GM23338 (cell line): ENCODE measurements around the gene DCN. TPM values are rescaled to one million over a fixed set of nuclear protein-coding genes. Genes with fewer than 3 reads are reported as not detected.

Experiments
- ATAC-seq: fragments of 200-7000 bp; cut with Tn5 transposase; 3 replicates; pipeline ENCODE4 v1.9.1; 2020
- DNase-seq: peaks from one replicate; pipeline ENCODE4 v3.0.0-alpha.2; 2015; ENCODE audit warnings: low spot score
- H2AFZ ChIP-seq: fragments of 200-600 bp; sonication (generic); 2 replicates; pipeline ENCODE4 v1.8.0; 2016; ENCODE audit warnings: antibody characterized with exemption, mild to moderate bottlenecking, moderate library complexity
- H3F3A ChIP-seq: fragments of 200-600 bp; sonication (generic); replicated peaks from 2 replicates; pipeline ENCODE4 v1.8.0; 2017; ENCODE audit warnings: antibody characterized with exemption, mixed run types, low read depth
- H3K27ac ChIP-seq: fragments of 200-600 bp; sonication (generic); 2 replicates; pipeline ENCODE4 v1.6.1; 2016; ENCODE audit warnings: low read depth
- H3K27me3 ChIP-seq: fragments of 200-600 bp; sonication (generic); 2 replicates; pipeline ENCODE4 v1.8.0; 2016; ENCODE audit warnings: mild to moderate bottlenecking, mixed run types, moderate library complexity; ENCODE audit not compliant: insufficient read depth
- H3K36me3 ChIP-seq: fragments of 200-600 bp; sonication (generic); 2 replicates; pipeline ENCODE4 v1.8.0; 2016; ENCODE audit warnings: mild to moderate bottlenecking; ENCODE audit not compliant: insufficient read depth
- H3K4me1 ChIP-seq: fragments of 200-600 bp; sonication (generic); 2 replicates; pipeline ENCODE4 v1.8.0; 2016; ENCODE audit warnings: mild to moderate bottlenecking, moderate library complexity; ENCODE audit not compliant: insufficient read depth
- H3K4me2 ChIP-seq: fragments of 200-600 bp; sonication (generic); 2 replicates; pipeline ENCODE4 v1.7.1; 2017; ENCODE audit warnings: mixed run types
- H3K4me3 ChIP-seq: fragments of 200-600 bp; sonication (generic); 2 replicates; pipeline ENCODE4 v1.6.1; 2016; ENCODE audit warnings: mixed run types
- H3K79me2 ChIP-seq: fragments of 200-600 bp; sonication (generic); replicated peaks from 2 replicates; pipeline ENCODE4 v1.8.0; 2017; ENCODE audit warnings: mild to moderate bottlenecking; ENCODE audit not compliant: insufficient read depth
- H3K9me2 ChIP-seq: fragments of 200-600 bp; sonication (generic); 2 replicates; pipeline ENCODE4 v1.8.0; 2017; ENCODE audit not compliant: insufficient read depth
- H4K20me1 ChIP-seq: fragments of 200-600 bp; sonication (generic); replicated peaks from 2 replicates; pipeline ENCODE4 v1.8.0; 2017; ENCODE audit warnings: mild to moderate bottlenecking; ENCODE audit not compliant: insufficient read depth
- H3K27ac Mint-ChIP-seq: 2 replicates; pipeline ENCODE4 v1.8.0; 2020; ENCODE audit warnings: inconsistent platforms, mild to moderate bottlenecking, moderate library complexity, mixed read lengths
- H3K27me3 Mint-ChIP-seq: 3 replicates; pipeline ENCODE4 v1.8.0; 2022; ENCODE audit warnings: low read depth, mild to moderate bottlenecking, moderate library complexity, mixed read lengths, inconsistent platforms; ENCODE audit not compliant: insufficient read depth, poor library complexity
- H3K36me3 Mint-ChIP-seq: 3 replicates; pipeline ENCODE4 v1.8.0; 2021; ENCODE audit warnings: low read depth, mild to moderate bottlenecking, inconsistent platforms, moderate library complexity, mixed read lengths
- H3K4me1 Mint-ChIP-seq: 3 replicates; pipeline ENCODE4 v1.8.0; 2020; ENCODE audit warnings: mild to moderate bottlenecking, inconsistent platforms, mixed read lengths
- H3K4me3 Mint-ChIP-seq: 3 replicates; pipeline ENCODE4 v1.8.0; 2021; ENCODE audit warnings: moderate library complexity, mild to moderate bottlenecking, inconsistent platforms, mixed read lengths
- H3K9me3 Mint-ChIP-seq: 3 replicates; pipeline ENCODE4 v1.8.0; 2020; ENCODE audit warnings: moderate library complexity, mild to moderate bottlenecking, inconsistent platforms, mixed read lengths
- CTCF ChIP-seq, 2 experiments: fragments of 200-600 bp in 1 of 2; sonication (generic) in 1 of 2; conservative IDR thresholded peaks; 2 replicates each; pipeline versions ENCODE4 v1.5.1 to v1.6.1; 2016 to 2017; ENCODE audit warnings: antibody characterized with exemption in 2 of 2, low read depth in 2 of 2, mild to moderate bottlenecking in 2 of 2, moderate library complexity in 1 of 2
- EZH2 ChIP-seq: fragments of 200-600 bp; sonication (generic); IDR thresholded peaks from one replicate; pipeline ENCODE4 v1.8.0; 2017; ENCODE audit warnings: antibody characterized with exemption, mild to moderate bottlenecking, low read depth; ENCODE audit not compliant: unreplicated experiment
- EZH2phosphoT487 ChIP-seq: fragments of 200-600 bp; sonication (generic); IDR thresholded peaks from one replicate; pipeline ENCODE4 v1.8.1; 2018; ENCODE audit warnings: antibody characterized with exemption; ENCODE audit not compliant: unreplicated experiment
- JUNB ChIP-seq: IDR thresholded peaks from one replicate; pipeline ENCODE4 v1.6.1; 2016; ENCODE audit warnings: antibody characterized with exemption; ENCODE audit not compliant: unreplicated experiment
- NANOG ChIP-seq: IDR thresholded peaks from 2 replicates; pipeline ENCODE4 v1.6.1; 2016; ENCODE audit warnings: antibody characterized with exemption, borderline replicate concordance
- POLR2AphosphoS5 ChIP-seq: IDR thresholded peaks from 2 replicates; pipeline ENCODE4 v1.6.1; 2016; ENCODE audit warnings: antibody characterized with exemption, low read depth
- REST ChIP-seq: IDR thresholded peaks from one replicate; pipeline ENCODE4 v1.6.1; 2018; ENCODE audit warnings: antibody characterized with exemption; ENCODE audit not compliant: unreplicated experiment
- ZNF114 ChIP-seq: fragments of 250-450 bp; sonication (Bioruptor Pico); IDR thresholded peaks from 2 replicates; pipeline ENCODE4 v1.5.0; 2020; ENCODE audit warnings: mild to moderate bottlenecking, moderate library complexity
- ZNF331 ChIP-seq: fragments of 250-450 bp; sonication (Bioruptor Pico); IDR thresholded peaks from 2 replicates; pipeline ENCODE4 v1.5.0; 2020; ENCODE audit warnings: low read depth, mild to moderate bottlenecking, moderate library complexity
- ZNF462 ChIP-seq: fragments of 250-450 bp; sonication (Bioruptor Pico); IDR thresholded peaks from 2 replicates; pipeline ENCODE4 v1.5.0; 2020; ENCODE audit warnings: mild to moderate bottlenecking, moderate library complexity
- polyA plus RNA-seq: library from polyadenylated mRNA; unstranded; fragments of >200 nt; fragmentation: Nextera tagmentation; extraction: Ambion mirVana; gene quantifications from 2 replicates; pipeline ENCODE4 v1.2.1, GENCODE V29; 2016
- total RNA-seq: library from RNA; depleted of rRNA; stranded (reverse); fragments of >200 nt; shearing (Covaris generic); gene quantifications from 2 replicates; pipeline ENCODE4 v1.2.3, GENCODE V29; 2014

DCN gene
- total and polyA plus RNA-seq, 2 experiments from 2014 or later = not detected

- TF ChIP-seq REST (no peak), JUNB (no peak), POLR2AphosphoS5 (no peak)
Observed at GRCh38 chr12:91226951-91227350, 44.3 kb upstream of the DCN start (continued).

GRCh38 chr12:91225316-91225715 is 42.7 kb upstream of the DCN start:
- Histone ChIP-seq H3K9me2 (no peaks in the 10 kb centered on the region), H3K27me3 (no peaks in the 10 kb centered on the region), H3K27ac (no peak overlapping the region), H3K4me3 (no peak overlapping the region), H2AFZ (no peak overlapping the region), H3K79me2 (no peaks in the 10 kb centered on the region), H3K36me3 (no peaks in the 10 kb centered on the region), H3K4me1 (no peaks in the 10 kb centered on the region), H3K4me2 (no peak overlapping the region), H3F3A (no peaks in the 10 kb centered on the region), H4K20me1 (no peaks in the 10 kb centered on the region)
- Mint-ChIP-seq H3K27ac (no peak overlapping the region), H3K36me3 (no peaks in the 10 kb centered on the region), H3K9me3 (no peaks in the 10 kb centered on the region), H3K4me1 (no peaks in the 10 kb centered on the region), H3K4me3 (no peak overlapping the region), H3K27me3 (no peaks in the 10 kb centered on the region)
- ATAC-seq (no peak), DNase-seq (no peak)
- TF ChIP-seq JUNB = no peak
- no peak for TF ChIP-seq REST
- TF ChIP-seq ZNF462 (CRISPR knock-in tag) = no peak
- no peak for TF ChIP-seq POLR2AphosphoS5
- TF ChIP-seq EZH2 = no peak
- no peak for TF ChIP-seq ZNF331
- TF ChIP-seq EZH2phosphoT487 = no peak
- no peak for TF ChIP-seq NANOG
- no peak for TF ChIP-seq ZNF114 (CRISPR knock-in tag)
- TF ChIP-seq CTCF (conservative IDR thresholded peaks at IDR 0.05; ENCODE audit: low read depth in 2 of 2) = no peak
